NCI-H2171 treated with DMSO at 0.1 percent for 48 hours (cell line): ENCODE data around the gene FSTL5.

Experiments used
- DNase-seq: peaks from one replicate; lab custom pipeline; 2025; lab: John Stamatoyannopoulos, UW

Gene FSTL5

GRCh38 chr4:161704040-161704439 is 459.8 kb downstream of the FSTL5 start:
- DNase-seq: no peak

GRCh38 chr4:161702287-161702686 is 461.5 kb downstream of the FSTL5 start:
- DNase-seq: no peak

- no peak for DNase-seq
Measured at GRCh38 chr4:161696944-161697343, 466.9 kb downstream of the FSTL5 start.

GRCh38 chr4:161680146-161680545 is 483.7 kb downstream of the FSTL5 start:
- no peak for DNase-seq

- no peak for DNase-seq
Measured at GRCh38 chr4:161664740-161665139, 499.1 kb downstream of the FSTL5 start.

GRCh38 chr4:161663844-161664243 is 500.0 kb downstream of the FSTL5 start:
- no peak for DNase-seq

- peak; percentile 15 for DNase-seq
Measured at GRCh38 chr4:161658676-161659075, 505.1 kb downstream of the FSTL5 start.

GRCh38 chr4:161657616-161658015 is 506.2 kb downstream of the FSTL5 start:
- no peak for DNase-seq

GRCh38 chr4:161656594-161656993 is 507.2 kb downstream of the FSTL5 start:
- no peak for DNase-seq

GRCh38 chr4:161655148-161655547 is 508.7 kb downstream of the FSTL5 start:
- DNase-seq: no peak

GRCh38 chr4:161653697-161654096 is 510.1 kb downstream of the FSTL5 start:
- no peak for DNase-seq

- no peak for DNase-seq
Measured at GRCh38 chr4:161651586-161651985, 512.2 kb downstream of the FSTL5 start.

GRCh38 chr4:161650812-161651211 is 513.0 kb downstream of the FSTL5 start:
- no peak for DNase-seq

- DNase-seq: no peak
Measured at GRCh38 chr4:161647757-161648156, 516.0 kb downstream of the FSTL5 start.

GRCh38 chr4:161642708-161643107 is 521.1 kb downstream of the FSTL5 start:
- DNase-seq: peak; percentile 6

- DNase-seq: no peak
Measured at GRCh38 chr4:161629694-161630441, 533.9 kb downstream of the FSTL5 start.

GRCh38 chr4:161604516-161605300 is 559.1 kb downstream of the FSTL5 start:
- no peak for DNase-seq

- no peak for DNase-seq
Measured at GRCh38 chr4:161601011-161601410, 562.8 kb downstream of the FSTL5 start.

- DNase-seq: no peak
Measured at GRCh38 chr4:161595230-161595771, 568.5 kb downstream of the FSTL5 start.

GRCh38 chr4:161585011-161585410 is 578.8 kb downstream of the FSTL5 start:
- no peak for DNase-seq

- no peak for DNase-seq
Measured at GRCh38 chr4:161583549-161583948, 580.3 kb downstream of the FSTL5 start.

GRCh38 chr4:161581262-161582230 is 582.3 kb downstream of the FSTL5 start:
- DNase-seq: no peak
